ENCODE data around the gene PAQR9.

GRCh38 chr3:142947352-142947751 is 16.1 kb downstream of the PAQR9 start:
- no peak for TF ChIP-seq CTCF (IDR thresholded peaks at IDR 0.05; ENCODE audit: insufficient read depth, low read length, poor library complexity, severe bottlenecking)
- TF ChIP-seq EZH2phosphoT487 (conservative IDR thresholded peaks at IDR 0.05; ENCODE audit: low read length): no peak

Data from SU-DHL-6 (cell line).